DOHH2 (cell line): Measurements from ENCODE around the gene NOS3.

Experiments used
- CTCF ChIP-seq: fragments of 200-600 bp; sonication (generic); IDR thresholded peaks from one replicate; pipeline ENCODE4 v1.5.1; 2014; ENCODE audit warnings: antibody characterized with exemption, mild to moderate bottlenecking, low read depth, low read length; ENCODE audit not compliant: poor library complexity, severe bottlenecking
- EZH2phosphoT487 ChIP-seq: fragments of 200-600 bp; sonication (generic); IDR thresholded peaks from 2 replicates; pipeline ENCODE4 v1.6.1; 2017; ENCODE audit warnings: borderline replicate concordance, mild to moderate bottlenecking, antibody characterized with exemption, low read length, moderate library complexity, mixed read lengths

GRCh38 chr7:150996376-150997074 is 5.7 kb downstream of the NOS3 start:
- TF ChIP-seq CTCF: no peak
- TF ChIP-seq EZH2phosphoT487: no peak
